Hematopoietic multipotent progenitor cell (in vitro differentiated cells): Measurements from ENCODE around the gene PXT1. TPM values are rescaled to one million over a fixed set of nuclear protein-coding genes. Genes with fewer than 3 reads are reported as not detected.
A peak's percentile ranks its signal among the peaks of the same experiment; 100 is the strongest.
"Not testable (repeated sequence)": the region's sequence is repeated elsewhere in the genome, so short reads cannot be mapped to it uniquely, and the experiment has no call there.

ENCODE experiments used
- DNase-seq, 3 donors: peaks; one replicate each; pipeline ENCODE4 v3.0.0-alpha.2; 2011 to 2015; ENCODE audit warnings: low read depth in 2 of 3, low spot score in 2 of 3
- total RNA-seq: library from RNA; depleted of rRNA; stranded (reverse); fragments of >200 nt; gene quantifications from one replicate; pipeline ENCODE4 v1.2.3, GENCODE V29; 2012

Gene PXT1
- total RNA-seq, 1 donor, result 0.27 TPM

DNA sequence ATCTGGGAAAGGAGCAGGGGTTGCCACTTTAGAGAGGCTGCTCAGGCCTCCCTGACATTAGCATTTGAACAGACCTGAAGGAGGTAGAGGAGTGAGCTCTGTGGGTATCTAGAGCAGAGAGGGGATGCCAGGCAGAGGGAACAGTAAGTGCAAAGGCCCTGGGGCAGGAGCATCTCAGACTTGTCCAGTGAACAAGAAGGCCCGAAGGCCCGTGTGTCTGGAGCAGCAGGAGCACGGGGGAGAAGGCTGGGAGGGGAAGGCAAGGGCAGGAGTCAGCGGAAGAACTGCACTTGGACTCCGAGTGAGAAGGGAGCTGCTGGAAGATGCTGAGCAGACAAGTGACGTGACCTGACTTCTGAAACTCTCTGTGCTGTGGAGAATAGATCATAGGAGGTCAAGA, 70.6 kb downstream of the PXT1 start:
- DNase-seq, result no peak

DNA sequence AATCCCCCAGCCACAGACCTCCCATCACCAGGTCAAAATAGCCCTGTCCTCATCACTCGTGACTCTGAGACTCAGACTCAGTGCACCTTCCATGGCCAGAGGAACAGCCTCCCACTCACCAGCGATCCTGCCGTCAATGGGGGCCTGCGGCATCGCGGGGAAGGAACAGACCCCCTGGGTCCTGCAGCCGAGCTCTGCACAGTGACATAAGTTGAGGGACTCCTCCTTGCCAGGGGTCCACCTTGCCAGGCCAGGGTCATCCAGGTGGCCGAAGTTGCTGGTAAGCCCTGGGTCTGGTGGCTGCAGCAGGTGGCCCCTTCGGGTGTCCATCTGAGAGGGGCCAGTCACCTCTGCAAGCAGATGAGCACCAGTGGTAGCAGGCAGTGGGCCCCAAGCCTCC, 71.4 kb downstream of the PXT1 start:
- DNase-seq, result no peak

DNA sequence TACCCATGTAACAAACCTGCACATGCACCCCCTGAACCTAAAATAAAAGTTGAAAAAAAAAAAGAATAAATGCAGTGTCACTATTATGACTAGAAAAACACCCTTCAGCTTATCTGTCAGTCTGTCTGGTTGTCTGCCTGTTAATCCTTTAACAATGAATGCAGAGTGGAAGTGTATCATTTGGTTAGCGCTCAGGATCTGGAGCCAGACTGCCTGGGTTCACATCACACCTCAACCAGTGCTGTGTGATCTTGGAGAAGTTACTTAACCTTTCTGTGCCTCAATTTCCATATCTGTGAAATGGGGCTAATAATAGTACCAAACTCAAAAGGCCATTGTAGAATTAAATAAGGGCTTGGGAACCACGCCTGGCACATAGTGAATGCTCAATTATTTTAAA, 72.0 kb downstream of the PXT1 start:
- no peak for DNase-seq

DNA sequence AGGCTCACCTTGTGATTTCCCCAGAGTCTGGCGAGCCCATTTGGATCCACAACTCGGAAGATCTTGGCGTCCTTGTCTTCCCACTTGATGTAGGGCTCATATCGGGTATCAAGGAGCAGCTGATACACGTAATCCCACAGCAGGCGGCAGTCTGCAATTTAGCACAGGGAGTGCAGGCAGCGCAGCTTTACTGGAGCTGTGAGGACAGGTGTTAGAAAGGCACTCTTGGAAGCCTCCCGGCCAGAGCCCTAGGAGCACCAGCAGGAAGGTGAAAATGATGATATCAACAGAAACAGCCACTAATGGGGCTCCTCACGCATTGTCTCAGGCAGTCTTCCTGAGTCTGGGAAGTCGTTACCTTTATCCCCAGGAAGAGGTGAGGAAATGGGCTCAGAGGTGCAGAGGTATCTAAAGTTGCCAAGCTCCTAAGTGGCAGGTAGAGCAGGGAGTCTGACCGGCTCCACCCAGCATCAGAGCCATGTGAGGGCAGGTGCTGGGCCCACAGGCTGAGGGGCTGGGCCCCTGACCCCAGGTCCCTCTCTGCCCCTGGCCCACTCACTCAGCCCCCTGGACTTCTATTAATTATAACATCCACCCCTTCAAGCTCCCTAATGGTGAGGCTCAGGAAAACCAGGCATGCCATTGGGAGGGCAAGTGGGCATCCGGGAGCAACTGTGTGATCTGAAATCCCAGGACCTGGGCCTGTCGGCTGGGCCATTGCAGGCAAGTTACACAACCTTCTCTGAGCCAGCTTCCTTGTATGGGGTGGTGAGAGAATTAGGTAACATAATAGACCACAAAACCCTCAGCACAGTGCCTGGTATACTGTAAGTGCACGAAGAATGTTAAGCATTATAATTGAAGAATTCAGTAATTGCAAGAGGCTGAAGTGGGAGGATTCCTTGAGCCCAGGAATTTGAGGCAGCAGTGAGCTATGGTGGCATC, 73.5 kb downstream of the PXT1 start:
- DNase-seq, result no peak

DNA sequence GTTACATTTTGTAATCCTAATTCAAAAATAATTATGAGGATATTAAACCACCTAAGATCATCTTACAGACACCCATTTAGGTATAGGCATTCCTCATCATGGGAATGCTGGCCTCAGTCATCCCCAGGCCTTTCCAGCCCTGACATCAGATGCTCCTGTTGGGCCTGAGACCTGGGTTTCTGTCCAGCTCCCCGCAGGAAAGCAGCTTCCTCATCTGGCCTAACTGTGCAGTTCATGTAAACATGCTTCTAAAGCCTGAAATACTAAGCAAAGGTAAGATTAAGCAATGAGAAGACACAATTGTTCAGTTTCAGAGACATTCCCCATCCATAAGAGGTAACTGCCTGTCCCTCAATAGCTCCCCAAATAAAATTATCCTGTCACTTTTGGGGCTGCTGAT, 74.2 kb downstream of the PXT1 start:
- DNase-seq, result no peak

DNA sequence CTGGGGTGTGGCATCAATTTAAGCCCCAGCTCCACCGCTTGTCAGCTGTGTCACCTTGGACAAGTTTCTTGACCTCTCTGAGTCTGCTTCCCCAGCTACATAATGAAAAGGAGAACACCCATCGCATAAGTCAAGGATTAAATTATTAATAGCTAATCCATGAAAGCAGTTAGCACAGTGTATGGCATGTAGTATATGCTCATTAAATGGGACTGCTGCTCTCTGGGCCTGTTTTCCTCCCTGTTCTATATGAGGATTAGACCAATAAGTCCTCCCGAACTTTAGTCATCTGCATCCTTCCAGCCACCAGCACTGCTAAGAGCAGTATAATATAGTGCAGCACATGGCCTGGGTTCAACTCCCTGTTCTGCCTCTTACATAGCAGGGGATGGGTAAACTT, 74.9 kb downstream of the PXT1 start:
- DNase-seq, result no peak

DNA sequence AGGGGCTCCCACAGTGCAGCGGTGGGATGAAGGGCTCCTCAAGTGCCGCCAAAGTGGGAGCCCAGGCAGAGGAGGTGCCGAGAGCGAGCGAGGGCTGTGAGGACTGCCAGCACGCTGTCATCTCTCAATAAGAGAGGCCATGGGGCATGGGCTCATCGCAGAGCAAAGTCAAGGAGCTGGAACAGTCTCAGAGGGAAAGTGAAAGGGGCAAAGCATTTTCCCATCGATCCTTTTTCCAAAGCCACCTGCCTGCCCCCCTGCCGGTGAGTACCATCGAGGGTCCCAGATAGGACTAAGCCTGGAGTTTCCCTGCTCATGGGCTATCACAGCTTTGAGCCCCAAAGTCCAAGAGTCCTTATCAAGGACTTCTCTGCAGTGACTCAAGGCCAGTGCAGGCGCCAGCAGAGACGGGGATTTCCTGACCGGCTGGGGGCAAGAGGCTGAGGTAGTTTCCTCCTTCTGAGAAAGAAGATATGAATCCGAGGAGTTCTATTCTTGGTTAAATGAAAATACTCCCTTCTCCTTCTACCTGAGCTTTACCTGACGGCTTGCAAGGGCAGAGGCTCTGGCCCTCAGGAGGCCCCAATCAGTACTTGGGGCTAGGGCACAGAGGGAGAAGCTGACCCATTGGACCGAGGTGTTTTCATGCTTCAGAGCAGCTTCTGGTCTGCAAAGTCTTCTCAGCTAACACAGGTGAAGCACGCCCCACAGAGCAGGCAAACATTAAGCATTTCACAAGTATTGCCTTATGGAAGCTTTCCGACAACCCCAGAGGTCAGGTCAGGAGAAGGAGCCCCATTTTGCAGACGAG, 77.8 kb downstream of the PXT1 start:
- peak in 2 of 3 donors; percentile 46 to 60 for DNase-seq

DNA sequence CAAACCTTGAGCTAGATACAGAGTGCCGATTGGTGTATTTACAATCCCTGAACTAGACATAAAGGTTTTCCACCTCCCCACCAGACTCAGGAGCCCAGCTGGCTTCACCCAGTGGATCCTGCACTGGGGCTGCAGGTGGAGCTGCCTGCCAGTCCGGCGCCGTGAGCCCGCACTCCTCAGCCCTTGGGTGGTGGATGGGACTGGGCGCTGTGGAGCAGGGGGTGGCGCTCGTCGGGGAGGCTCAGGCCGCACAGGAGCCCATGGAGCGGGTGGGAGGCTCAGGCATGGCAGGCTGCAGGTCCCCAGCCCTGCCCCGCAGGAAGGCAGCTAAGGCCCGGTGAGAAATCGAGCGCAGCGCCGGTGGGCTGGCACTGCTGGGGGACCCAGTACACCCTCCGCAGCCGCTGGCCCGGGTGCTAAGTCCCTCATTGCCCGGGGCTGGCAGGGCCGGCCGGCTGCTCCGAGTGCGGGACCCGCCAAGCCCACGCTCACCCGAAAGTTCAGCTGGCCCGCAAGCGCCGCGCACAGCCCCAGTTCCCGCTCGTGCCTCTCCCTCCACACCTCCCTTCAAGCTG, 78.5 kb downstream of the PXT1 start:
- DNase-seq, result not testable (repeated sequence)

DNA sequence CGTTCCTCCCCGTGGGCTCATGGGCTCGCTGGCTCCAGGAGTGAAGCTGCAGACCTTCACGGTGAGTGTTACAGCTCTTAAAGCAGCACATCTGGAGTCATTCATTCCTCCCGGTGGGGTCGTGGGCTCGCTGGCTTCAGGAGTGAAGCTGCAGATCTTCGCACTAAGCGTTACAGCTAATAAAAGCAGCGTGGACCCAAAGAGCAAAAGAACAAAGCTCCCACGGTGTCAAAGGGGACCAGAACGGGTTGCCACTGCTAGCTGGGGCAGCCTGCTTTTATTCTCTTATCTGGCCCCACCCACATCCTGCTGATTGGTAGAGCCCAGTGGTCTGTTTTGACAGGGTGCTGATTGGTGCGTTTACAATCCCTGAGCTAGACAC, 79.3 kb downstream of the PXT1 start:
- DNase-seq, result not testable (repeated sequence)

DNA sequence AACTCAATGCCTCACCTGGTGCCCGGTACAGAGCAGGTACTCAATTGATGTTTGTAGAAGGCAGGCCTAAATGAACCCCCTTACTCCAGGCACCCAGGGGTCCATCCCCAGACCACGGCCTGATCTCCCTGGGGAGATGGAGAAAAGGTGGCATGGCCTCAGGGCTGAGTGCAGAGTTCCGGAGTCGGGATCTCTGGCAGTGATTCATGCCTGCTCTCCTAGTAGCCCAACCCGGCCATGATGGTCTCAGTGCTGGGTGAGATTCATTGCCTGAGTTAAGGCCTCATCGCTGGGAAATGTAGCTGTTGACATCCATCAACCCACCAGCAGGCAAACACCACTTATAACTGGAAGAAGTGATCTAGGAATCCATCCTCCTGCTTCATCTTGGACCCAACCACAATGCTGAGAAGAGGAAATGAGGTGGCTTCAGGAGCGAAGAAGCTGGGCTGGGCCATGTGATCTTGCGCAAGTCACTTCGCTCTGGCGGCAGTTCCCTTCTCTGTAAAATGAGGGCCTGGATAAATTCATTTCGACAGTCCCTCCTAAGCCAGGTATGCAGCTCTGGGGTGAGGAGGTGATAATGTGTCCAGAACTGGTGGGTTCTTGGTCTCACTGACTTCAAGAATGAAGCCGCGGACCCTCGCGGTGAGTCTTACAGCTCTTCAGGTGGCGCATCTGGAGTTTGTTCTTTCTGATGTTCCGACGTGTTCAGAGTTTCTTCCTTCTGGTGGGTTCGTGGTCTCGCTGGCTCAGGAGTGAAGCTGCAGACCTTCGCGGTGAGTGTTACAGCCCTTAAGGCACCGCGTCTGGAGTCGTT, 79.9 kb downstream of the PXT1 start:
- DNase-seq, result no peak

DNA sequence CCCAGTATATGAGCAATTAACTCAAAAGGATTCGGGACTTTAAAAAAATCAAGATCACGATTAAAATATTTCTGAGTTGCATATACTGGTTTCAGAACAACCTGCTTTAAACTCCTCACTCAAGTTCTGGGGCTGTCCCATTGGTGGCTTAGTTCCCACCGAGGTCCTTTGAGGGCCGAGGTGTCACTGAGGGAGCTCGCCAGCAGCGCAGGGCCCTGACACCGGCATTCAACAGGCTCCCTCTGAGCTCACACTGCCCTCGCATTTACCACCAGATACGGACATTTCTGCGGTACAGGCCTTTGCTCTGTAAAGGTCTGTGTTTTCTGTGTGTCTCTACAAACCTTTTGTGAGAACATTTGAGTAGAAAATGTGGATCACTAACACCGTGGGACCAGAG, 81.6 kb downstream of the PXT1 start:
- DNase-seq, result no peak

DNA sequence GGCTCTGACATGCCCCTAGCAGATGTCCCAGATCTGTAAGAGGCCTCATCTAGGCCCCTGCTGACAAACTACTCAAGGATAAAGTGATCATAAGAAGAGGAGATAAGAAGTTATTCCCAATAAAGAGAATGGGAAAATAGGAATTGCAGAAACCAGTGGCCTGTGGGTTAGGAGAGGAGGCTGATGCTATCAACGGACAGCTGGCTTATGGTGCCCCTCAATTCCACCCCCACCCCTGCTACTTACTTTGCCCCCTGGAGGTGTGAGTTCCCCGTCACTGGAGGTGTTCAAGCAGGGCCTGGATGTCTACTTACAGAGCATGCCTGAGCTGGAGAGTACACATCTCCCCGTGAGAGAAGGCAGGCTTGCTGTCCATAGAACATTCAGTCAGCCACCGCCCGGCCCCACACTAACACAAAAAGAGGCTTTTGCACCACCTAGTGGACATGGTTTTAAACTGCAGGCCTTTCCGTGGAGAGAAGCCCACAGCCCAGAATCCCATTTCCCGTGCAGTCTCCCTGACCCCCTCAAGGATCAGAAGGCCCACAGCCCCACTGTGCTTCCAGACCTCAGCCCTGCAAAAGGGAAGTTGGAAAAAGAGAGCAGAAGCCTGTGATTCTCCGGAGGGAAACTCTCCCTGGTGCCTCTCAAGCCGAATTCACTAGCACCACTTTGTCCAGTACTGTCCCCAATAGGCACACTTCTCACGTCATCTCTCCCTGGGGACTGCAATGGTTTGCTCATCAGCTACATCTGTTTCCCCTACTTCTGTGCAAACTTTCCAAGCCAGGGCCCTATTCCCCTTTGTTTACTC, 82.2 kb downstream of the PXT1 start:
- peak; percentile 39 to 87 (median 67) for DNase-seq

DNA sequence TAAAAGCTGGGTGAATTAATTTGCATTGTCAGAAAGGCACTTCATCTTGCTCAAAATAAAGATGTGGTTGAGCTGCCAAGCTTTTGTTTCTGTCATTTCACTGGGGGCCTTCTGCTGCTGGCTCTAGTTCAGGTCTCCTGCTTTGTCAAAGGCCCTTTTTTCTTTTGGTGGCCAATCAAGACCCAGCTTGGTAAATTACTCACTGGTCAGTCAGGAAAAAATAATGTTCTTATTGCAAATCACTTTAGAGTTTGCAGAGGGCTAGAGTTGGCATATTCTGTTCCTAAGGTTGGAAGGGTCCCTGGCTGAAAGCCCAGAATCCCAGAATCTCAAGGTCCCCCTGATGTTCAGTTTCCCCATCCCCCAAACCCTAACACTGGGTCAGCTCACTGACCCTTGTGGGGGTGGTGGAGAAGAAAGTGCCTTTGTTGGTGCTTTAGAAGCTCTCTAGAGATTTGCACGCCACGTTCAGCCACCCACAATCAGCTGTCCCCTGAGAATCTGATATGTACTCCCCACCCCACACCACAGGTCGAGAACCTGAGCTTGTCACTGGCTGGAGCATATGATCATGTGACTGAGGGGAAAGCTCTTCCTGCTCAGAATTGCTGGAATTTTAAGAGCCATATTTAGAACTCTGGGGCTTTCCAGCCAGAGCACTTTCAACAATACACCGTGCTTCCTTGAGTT, 84.3 kb downstream of the PXT1 start:
- no peak for DNase-seq

DNA sequence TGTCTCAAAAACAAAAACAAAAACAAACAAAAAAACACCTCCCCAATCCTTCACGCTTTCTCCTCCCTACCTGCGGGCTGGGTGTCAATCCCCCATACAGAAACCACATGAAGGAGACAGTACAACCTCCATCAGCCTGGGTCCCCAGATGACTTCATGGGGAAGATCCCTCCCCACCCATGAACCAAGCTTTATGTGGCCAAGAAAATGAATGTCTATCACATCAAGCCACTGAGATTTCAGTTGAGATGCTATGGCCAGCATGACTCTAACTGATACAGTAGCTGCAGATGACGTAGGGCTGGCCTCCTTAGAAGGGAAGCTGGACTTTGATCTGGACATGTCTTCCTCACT, 84.8 kb downstream of the PXT1 start:
- DNase-seq, result no peak

DNA sequence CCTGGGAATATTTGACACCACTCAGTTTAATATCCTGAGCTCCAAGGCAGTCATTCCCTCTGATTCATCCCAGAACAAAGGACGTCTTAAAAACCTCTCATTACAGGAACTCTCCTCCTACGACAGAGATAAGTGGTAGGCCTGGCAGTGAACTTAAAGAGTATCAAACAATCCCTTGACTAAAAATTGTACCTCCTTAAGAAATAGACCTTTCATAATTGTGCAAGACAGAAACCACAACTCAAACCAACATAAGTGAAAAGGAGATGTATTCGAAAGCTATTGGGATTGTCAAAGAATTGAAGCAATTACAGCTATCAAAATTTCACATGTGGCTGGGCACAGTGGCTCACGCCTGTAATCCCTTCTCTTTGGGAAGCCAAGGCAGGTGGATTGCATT, 86.8 kb downstream of the PXT1 start:
- no peak for DNase-seq

DNA sequence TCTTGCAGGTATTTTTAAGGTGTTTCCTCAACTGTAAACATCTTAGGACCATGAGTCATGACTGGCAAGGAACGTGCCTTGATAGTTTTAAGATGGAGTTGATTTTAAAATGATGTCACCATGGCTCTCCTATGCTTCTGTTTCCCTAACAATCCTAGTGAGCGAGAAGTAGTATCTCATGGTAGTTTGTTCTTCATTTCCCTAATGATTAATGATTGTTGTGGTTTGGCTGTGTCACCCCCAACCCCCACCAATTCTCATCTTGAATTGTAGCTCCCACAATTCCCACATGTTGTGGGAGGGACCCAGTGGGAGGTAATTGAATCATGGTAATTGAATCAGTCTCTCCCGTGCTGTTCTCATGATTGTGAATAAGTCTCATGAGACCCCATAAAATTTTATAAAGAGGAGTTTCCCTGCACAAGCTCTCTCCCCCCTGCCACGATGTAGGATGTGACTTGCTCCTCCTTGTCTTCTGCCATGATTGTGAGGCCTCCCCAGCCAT, 89.2 kb downstream of the PXT1 start:
- no peak for DNase-seq

DNA sequence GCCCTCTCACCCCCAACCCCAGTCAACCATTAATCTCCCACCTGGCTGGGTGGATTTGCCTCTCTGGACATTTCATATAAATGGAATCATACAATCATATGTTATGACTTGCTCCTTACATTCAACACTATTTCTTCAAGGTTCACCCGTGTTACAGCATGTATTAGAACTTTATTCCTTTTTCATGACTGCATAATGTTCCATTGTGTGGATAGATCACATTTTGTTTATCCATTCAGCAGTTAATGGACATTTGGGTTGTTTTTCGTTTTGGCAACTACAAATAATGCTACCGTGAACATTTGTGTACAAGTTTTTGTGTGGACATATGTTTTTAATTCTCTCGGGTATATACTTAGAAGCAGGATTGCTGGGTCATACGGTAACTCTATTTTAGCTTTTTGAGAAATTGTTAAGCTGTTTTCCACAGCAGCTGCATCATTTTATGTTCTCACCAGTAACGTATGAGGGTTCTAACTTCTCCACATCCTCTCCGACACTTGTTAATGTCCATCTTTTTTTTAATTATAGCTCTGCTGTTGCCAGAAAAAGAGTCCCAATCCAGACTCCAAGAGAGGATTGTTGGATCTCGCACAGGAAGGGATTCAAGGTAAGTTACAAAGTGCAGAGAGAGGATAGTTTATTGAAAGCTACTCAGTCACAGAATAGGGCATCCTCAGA, 90.0 kb downstream of the PXT1 start:
- DNase-seq, result no peak
